ENCODE results near the gene C1QTNF6.

DNA sequence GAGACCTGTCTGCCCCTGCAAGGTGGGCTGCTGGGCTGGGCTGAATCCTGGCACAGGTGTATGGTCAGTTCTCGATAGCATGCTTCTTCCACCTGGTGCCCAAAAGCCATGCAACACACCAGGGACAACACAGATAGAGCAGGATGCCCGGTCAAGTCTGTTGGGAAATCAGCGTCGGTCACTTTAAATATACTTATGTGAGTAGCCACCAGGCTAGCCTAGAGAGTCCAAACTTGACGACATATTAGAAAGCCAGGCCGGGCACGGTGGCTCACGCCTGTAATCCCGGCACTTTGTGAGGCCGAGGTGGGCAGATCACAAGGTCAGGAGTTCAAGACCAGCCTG is 8.9 kb downstream of the C1QTNF6 start:
- TF ChIP-seq, protein P1, sequence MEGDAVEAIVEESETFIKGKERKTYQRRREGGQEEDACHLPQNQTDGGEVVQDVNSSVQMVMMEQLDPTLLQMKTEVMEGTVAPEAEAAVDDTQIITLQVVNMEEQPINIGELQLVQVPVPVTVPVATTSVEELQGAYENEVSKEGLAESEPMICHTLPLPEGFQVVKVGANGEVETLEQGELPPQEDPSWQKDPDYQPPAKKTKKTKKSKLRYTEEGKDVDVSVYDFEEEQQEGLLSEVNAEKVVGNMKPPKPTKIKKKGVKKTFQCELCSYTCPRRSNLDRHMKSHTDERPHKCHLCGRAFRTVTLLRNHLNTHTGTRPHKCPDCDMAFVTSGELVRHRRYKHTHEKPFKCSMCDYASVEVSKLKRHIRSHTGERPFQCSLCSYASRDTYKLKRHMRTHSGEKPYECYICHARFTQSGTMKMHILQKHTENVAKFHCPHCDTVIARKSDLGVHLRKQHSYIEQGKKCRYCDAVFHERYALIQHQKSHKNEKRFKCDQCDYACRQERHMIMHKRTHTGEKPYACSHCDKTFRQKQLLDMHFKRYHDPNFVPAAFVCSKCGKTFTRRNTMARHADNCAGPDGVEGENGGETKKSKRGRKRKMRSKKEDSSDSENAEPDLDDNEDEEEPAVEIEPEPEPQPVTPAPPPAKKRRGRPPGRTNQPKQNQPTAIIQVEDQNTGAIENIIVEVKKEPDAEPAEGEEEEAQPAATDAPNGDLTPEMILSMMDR (IDR thresholded peaks at IDR 0.05): no peak
- TF ChIP-seq POLR2A (IDR thresholded peaks at IDR 0.05): no peak

Data from testis (tissue), 2 donors.